ENCODE results near the gene BTC. TPM values are rescaled to one million over a fixed set of nuclear protein-coding genes. Genes with fewer than 3 reads are reported as not detected.
A peak's percentile ranks its signal among the peaks of the same experiment; 100 is the strongest.

BTC gene
- total and polyA plus RNA-seq, 2 of the 13 experiments (the other 11 are each of a cell fraction or from before 2014, with no cell fraction given): not detected

DNA sequence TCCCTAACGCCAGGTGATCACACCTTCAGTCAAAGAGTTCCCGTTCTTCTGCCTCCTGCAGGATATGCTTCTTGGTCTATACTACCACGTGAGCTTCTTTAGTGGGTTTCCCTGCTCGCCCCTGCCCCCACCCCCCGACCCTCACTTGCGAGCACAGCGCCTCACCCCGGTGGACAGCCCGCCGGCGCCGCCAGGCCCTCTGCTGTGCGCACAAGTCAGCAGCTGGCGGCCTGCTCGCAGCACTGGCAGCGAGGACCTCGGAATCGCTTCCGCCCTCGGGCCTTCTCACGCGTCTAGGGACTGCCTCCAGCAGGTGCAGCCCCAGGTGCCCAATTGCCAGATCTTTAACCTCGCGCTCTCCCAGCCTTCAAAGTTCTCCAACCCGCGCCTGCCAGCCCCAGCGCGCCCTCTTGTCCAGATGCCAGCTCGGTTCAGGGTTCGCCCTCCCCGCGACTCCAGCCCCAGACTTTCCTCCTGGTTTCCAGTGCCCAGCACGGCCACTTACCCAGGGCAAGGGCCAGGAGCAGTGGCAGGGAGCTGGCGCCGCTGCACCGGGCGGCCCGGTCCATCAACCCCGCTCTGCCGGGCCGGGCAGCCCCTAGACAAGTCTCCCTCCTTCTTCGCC lies 454 bp downstream of the BTC start (continued):
- TF ChIP-seq, protein P1, sequence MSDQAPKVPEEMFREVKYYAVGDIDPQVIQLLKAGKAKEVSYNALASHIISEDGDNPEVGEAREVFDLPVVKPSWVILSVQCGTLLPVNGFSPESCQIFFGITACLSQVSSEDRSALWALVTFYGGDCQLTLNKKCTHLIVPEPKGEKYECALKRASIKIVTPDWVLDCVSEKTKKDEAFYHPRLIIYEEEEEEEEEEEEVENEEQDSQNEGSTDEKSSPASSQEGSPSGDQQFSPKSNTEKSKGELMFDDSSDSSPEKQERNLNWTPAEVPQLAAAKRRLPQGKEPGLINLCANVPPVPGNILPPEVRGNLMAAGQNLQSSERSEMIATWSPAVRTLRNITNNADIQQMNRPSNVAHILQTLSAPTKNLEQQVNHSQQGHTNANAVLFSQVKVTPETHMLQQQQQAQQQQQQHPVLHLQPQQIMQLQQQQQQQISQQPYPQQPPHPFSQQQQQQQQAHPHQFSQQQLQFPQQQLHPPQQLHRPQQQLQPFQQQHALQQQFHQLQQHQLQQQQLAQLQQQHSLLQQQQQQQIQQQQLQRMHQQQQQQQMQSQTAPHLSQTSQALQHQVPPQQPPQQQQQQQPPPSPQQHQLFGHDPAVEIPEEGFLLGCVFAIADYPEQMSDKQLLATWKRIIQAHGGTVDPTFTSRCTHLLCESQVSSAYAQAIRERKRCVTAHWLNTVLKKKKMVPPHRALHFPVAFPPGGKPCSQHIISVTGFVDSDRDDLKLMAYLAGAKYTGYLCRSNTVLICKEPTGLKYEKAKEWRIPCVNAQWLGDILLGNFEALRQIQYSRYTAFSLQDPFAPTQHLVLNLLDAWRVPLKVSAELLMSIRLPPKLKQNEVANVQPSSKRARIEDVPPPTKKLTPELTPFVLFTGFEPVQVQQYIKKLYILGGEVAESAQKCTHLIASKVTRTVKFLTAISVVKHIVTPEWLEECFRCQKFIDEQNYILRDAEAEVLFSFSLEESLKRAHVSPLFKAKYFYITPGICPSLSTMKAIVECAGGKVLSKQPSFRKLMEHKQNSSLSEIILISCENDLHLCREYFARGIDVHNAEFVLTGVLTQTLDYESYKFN (CRISPR knock-in tag; conservative IDR thresholded peaks at IDR 0.05): no peak
- TF ChIP-seq, protein P2, sequence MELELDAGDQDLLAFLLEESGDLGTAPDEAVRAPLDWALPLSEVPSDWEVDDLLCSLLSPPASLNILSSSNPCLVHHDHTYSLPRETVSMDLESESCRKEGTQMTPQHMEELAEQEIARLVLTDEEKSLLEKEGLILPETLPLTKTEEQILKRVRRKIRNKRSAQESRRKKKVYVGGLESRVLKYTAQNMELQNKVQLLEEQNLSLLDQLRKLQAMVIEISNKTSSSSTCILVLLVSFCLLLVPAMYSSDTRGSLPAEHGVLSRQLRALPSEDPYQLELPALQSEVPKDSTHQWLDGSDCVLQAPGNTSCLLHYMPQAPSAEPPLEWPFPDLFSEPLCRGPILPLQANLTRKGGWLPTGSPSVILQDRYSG (CRISPR knock-in tag; IDR thresholded peaks at IDR 0.05): no peak
- no peak for TF ChIP-seq HMG20B (CRISPR knock-in tag; conservative IDR thresholded peaks at IDR 0.05)
- TF ChIP-seq HNRNPL (IDR thresholded peaks at IDR 0.05; ENCODE audit: low read depth, low read length): peak; percentile 90
- TF ChIP-seq, protein P3, sequence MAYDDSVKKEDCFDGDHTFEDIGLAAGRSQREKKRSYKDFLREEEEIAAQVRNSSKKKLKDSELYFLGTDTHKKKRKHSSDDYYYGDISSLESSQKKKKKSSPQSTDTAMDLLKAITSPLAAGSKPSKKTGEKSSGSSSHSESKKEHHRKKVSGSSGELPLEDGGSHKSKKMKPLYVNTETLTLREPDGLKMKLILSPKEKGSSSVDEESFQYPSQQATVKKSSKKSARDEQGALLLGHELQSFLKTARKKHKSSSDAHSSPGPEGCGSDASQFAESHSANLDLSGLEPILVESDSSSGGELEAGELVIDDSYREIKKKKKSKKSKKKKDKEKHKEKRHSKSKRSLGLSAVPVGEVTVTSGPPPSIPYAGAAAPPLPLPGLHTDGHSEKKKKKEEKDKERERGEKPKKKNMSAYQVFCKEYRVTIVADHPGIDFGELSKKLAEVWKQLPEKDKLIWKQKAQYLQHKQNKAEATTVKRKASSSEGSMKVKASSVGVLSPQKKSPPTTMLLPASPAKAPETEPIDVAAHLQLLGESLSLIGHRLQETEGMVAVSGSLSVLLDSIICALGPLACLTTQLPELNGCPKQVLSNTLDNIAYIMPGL (CRISPR knock-in tag; IDR thresholded peaks at IDR 0.05; ENCODE audit: borderline replicate concordance in 1 of 2, low read depth in 1 of 2): peak in 1 of 2 experiments; percentile 67; a peak in 1 of 4 replicates
- TF ChIP-seq ZNF329 (CRISPR knock-in tag; IDR thresholded peaks at IDR 0.05; ENCODE audit: low read depth): no peak
- TF ChIP-seq SP5 (CRISPR knock-in tag; IDR thresholded peaks at IDR 0.05; ENCODE audit: borderline replicate concordance, low read depth): no peak
- TF ChIP-seq SOX6 (IDR thresholded peaks at IDR 0.05): no peak
- TF ChIP-seq SOX6 (CRISPR knock-in tag; IDR thresholded peaks at IDR 0.05): no peak
- peak; percentile 51 for TF ChIP-seq ZFX (CRISPR knock-in tag; IDR thresholded peaks at IDR 0.05; ENCODE audit: low read depth)
- TF ChIP-seq, protein P4, sequence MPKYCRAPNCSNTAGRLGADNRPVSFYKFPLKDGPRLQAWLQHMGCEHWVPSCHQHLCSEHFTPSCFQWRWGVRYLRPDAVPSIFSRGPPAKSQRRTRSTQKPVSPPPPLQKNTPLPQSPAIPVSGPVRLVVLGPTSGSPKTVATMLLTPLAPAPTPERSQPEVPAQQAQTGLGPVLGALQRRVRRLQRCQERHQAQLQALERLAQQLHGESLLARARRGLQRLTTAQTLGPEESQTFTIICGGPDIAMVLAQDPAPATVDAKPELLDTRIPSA (CRISPR knock-in tag; IDR thresholded peaks at IDR 0.05; ENCODE audit: borderline replicate concordance): no peak
- TF ChIP-seq, protein P5, sequence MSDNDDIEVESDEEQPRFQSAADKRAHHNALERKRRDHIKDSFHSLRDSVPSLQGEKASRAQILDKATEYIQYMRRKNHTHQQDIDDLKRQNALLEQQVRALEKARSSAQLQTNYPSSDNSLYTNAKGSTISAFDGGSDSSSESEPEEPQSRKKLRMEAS (IDR thresholded peaks at IDR 0.05): 0 out of 2 replicates have a peak, but pooled peaks have one; percentile 35
- no peak for TF ChIP-seq KLF11 (CRISPR knock-in tag; IDR thresholded peaks at IDR 0.05)
- 0 out of 2 replicates have a peak, but pooled peaks have one; percentile 11 for TF ChIP-seq KDM2A (CRISPR knock-in tag; IDR thresholded peaks at IDR 0.05; ENCODE audit: borderline replicate concordance, low read depth)
- TF ChIP-seq ZC3H13 (CRISPR knock-in tag; IDR thresholded peaks at IDR 0.05): 0 out of 2 replicates have a peak, but pooled peaks have one; percentile 31
- TF ChIP-seq SYNCRIP (IDR thresholded peaks at IDR 0.05; ENCODE audit: insufficient read depth, low read depth, low read length): no peak
- TF ChIP-seq SMARCE1 (IDR thresholded peaks at IDR 0.05; ENCODE audit: borderline replicate concordance): no peak
